DMS 273 treated with DMSO at 0.1 percent for 48 hours (cell line): ENCODE results near the gene GIPC3.
"Not testable (repeated sequence)": the region's sequence is repeated elsewhere in the genome, so short reads cannot be mapped to it uniquely, and the experiment has no call there.

Source experiments
- DNase-seq: peaks from one replicate; lab custom pipeline; 2025; lab: John Stamatoyannopoulos, UW

Gene GIPC3

DNA sequence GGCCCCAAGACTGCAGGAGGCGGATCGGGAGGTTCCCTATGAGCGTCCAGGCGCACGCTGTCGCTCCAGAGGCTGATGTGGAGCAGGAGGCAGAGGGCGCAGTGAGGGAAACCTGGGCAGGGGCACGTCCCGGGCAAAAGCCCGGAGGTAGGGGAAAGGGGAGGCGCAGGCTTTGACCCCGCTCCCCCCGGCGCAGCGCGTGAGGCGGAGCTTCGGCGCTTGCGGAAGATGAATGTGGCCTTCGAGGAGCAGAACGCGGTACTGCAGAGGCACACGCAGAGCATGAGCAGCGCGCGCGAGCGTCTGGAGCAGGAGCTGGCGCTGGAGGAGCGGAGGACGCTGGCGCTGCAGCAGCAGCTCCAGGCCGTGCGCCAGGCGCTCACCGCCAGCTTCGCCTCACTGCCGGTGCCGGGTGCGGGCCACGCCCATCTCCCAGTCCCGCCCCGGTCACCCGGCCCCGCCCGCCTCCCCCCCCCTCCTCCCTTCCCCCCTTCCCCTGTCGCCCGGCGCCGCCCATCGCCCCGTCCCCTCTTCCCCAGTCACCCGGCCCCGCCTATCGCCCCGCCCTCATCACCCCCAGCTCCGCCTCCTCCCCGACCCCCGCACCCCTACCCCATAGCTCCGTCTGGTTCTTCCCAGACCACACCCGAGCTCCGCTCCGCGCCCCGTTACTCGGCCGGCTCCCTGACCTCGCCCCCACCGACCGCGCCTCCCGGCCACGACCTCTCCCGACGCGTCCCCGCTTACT is 8.4 kb upstream of the GIPC3 start:
- no peak for DNase-seq

- no peak for DNase-seq
Observed at GRCh38 chr19:3577723-3578344, 7.4 kb upstream of the GIPC3 start.

GRCh38 chr19:3578390-3578789 is 6.9 kb upstream of the GIPC3 start:
- no peak for DNase-seq

DNA sequence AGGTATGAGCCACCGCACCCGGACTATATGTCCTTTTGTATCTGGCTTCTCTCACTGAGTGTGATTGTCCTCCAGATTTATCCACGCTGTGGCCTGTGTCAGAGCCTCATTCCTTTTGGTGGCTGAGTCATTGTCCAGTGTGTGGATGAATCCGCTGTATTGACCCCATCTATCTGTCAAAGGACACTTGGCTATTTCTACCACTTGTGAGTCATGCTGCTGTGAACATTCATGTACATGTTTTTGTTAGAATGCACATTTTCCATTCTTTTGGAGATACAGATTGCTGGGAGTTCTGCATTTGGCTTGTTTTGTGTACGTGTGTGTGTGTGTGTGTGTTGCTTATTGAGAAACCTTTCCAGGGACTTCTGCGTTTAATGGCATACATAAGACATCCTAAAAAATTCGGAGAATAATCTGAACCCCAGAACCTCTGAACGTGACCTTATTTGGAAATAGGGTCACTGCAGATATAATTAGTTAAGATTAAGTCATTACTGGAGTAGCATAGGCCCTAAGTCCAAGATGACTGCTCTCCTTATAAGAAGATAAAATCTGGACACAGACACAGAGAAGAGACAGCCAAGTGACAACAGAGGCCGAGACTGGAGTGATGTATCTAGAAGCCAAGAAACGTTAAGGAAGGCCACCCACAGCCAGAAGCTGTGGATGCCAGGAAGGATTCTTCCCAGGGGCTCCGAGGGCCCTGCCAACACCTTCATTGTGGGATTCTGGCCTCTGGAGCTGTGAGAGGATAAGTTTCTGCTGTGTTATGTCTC is 4.9 kb upstream of the GIPC3 start:
- DNase-seq: no peak

DNA sequence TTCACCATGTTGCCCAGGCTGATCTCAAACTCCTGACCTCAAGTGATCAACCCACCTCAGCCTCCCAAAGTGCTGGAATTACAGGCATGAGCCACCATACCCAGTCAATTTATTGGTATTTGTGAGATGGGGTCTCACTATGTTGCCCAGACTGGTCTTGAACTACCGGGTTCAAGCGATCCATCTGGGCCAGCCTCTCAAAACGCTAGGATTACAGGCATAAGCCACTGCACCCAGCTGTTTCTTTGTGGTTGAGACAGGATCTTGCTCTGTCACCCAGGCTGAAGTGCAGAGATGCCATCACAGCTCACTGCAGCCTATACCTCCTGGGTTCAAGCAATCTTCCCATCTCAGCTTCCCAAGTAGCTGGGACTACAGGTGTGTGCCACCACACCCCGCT is 3.5 kb upstream of the GIPC3 start:
- DNase-seq: not testable (repeated sequence)

GRCh38 chr19:3584036-3584802 is 1.1 kb upstream of the GIPC3 start:
- not testable (repeated sequence) for DNase-seq

DNA sequence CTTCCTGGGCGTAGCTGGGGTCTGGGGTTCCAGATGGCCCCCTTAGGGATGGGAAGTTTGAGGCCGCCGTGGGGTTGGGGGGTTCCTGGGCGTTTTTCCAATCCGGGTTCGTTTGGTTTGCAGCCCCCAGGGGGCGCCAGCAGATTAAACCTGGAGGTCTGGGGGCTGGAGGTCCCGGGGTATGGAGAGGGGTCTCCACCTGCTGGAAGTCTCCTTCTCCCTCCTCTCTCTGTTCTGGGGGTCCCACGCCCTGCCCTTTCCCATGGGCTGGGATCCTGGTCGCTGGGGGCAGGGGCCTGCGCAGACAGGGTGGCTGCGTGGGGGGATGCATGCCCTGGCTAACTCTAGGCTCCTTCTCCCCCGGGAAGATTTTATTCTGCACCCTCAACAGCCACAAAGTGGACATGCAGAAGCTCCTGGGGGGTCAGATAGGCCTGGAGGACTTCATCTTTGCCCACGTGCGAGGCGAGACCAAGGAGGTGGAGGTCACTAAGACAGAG is 899 bp downstream of the GIPC3 start:
- no peak for DNase-seq

DNA sequence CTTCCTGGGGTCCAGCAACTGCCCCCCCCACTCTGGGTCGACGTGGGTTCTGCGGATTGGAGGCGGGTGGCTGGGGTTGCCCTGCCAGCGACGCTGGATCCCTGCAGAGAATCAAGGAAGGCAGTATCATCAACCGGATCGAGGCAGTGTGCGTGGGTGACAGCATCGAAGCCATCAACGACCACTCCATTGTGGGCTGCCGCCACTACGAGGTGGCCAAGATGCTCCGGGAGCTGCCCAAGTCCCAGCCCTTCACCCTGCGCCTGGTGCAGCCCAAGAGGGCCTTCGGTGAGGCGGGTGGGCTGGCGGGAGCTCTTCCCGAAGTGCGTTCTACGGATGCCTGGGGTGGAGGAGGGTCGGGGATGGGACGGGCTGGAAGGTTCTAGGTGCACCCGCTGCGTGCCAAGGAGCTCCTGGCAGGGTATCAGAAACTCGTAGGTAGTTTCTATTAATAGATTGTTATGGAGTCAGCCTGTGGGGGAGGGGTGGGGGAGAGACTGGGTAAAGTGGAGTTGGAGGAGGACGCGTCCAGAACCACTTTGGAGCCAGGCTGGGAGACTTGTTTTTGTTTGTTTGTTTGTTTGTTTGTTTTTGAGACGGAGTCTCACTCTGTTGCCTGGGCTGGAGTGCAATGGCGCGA is 1.5 kb downstream of the GIPC3 start:
- DNase-seq: no peak

- DNase-seq: no peak
Observed at GRCh38 chr19:3589439-3589838, 4.2 kb downstream of the GIPC3 start.

DNA sequence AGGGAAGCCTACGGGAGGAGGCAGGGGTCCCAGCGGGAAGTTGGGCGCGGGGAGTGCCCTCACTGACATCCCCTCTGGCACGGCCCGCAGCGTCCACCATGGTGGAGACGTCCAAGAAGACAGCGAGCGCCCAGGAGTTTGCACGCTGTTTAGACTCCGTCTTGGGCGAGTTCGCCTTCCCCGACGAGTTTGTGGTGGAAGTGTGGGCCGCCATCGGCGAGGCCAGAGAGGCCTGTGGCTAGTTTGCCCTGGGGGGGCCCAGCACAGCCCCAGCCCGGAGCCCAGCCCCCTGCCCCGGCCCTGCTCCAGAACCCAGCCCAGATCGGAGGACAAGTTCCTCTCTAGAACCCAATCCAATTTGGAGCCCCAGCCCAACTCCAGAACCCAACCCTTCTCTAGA is 4.7 kb downstream of the GIPC3 start:
- DNase-seq: no peak

DNA sequence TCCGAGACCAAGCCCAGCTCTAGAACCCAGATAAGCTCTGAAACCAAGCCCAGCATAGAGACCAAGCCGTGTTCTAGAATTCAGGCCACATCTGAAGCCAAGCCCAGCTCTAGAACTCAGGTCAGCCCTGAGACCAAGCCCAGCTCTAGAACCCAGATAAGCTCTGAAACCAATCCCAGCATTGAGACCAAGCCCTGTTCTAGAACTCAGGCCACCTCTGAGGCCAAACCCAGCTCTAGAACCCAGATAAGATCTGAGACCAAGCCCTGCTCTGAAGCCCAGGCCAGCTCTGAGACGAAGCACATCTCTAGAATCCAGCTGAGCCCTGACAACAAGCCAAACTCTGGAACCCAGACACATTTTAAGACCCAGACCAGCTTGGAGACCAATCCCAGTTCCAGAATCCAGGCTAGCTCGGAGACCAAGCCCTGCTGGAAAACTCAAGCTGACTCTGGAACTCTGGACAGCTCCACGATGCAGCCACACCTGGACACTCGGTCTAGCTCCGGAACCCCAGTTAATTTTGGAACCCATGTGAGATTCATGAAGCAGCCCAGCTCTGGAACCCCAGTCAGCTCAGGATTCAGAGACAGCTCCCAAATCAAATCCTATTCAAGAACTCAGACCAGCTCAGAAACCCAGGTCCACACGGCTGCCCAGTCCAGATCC is 5.8 kb downstream of the GIPC3 start:
- DNase-seq: no peak

GRCh38 chr19:3591876-3592613 is 6.8 kb downstream of the GIPC3 start:
- no peak for DNase-seq

GRCh38 chr19:3593156-3593555 is 7.9 kb downstream of the GIPC3 start:
- DNase-seq: no peak

- no peak for DNase-seq
Observed at GRCh38 chr19:3595521-3596061, 10.3 kb downstream of the GIPC3 start.

GRCh38 chr19:3599776-3600187 is 14.5 kb downstream of the GIPC3 start:
- no peak for DNase-seq

DNA sequence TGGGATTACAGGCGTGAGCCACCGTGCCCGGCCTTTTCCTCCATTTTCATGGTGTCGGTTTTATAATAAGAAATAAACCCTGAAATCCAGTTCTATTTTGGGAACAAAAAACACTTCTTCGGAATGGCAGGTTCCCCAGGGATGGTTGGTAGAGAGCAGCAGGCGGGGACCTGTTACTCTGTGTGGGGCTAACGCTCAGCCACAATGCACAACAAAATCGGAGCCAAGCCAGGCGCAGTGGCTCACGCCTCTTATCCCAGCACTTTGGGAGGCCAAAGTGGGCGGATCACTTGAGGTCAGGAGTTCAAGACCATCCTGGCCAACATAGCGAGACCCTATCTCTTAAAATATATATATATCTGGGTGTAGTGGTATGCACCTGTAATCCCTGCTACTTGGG is 15.7 kb downstream of the GIPC3 start:
- DNase-seq: no peak

GRCh38 chr19:3603121-3603811 is 18.0 kb downstream of the GIPC3 start:
- no peak for DNase-seq

GRCh38 chr19:3604227-3604986 is 19.1 kb downstream of the GIPC3 start:
- DNase-seq: no peak

GRCh38 chr19:3604987-3605343 is 19.7 kb downstream of the GIPC3 start:
- no peak for DNase-seq
